Activated CD4-positive, alpha-beta T cell treated with anti-CD3 and anti-CD28 coated beads for 36 hours (primary cell): ENCODE results near the gene EWSR1. TPM values are rescaled to one million over a fixed set of nuclear protein-coding genes. Genes with fewer than 3 reads are reported as not detected.

Experiments used
- ATAC-seq: fragments of 200-7000 bp; cut with Tn5 transposase; one replicate; pipeline ENCODE4 v1.10.0; 2021; ENCODE audit warnings: mild to moderate bottlenecking, moderate library complexity
- CTCF ChIA-PET: fragments of 350-600 bp; sonication (Branson Sonifier 250); formaldehyde crosslinking; loops from one replicate; lab custom pipeline; 2021; ENCODE audit warnings: antibody characterized with exemption; lab: Charles Lee
- POLR2A ChIA-PET: fragments of 350-600 bp; sonication (Branson Sonifier 250); formaldehyde crosslinking; loops from one replicate; lab custom pipeline; 2021; ENCODE audit warnings: antibody characterized with exemption, inconsistent platforms; lab: Charles Lee
- DNase-seq: peaks from one replicate; pipeline ENCODE4 v3.0.0-alpha.2; 2020
- H3K27ac Mint-ChIP-seq: one replicate; pipeline ENCODE4 v1.8.0; 2021; ENCODE audit warnings: mixed read lengths
- H3K27me3 Mint-ChIP-seq: one replicate; pipeline ENCODE4 v1.8.0; 2021; ENCODE audit warnings: mixed read lengths
- H3K36me3 Mint-ChIP-seq: one replicate; pipeline ENCODE4 v1.8.0; 2021; ENCODE audit warnings: low read depth, mixed read lengths
- H3K4me1 Mint-ChIP-seq: one replicate; pipeline ENCODE4 v1.8.0; 2021; ENCODE audit warnings: mixed read lengths
- H3K4me3 Mint-ChIP-seq: one replicate; pipeline ENCODE4 v1.8.0; 2021; ENCODE audit warnings: mild to moderate bottlenecking, moderate library complexity, mixed read lengths
- H3K9me3 Mint-ChIP-seq: one replicate; pipeline ENCODE4 v1.8.0; 2021; ENCODE audit warnings: low read depth, mixed read lengths
- intact Hi-C, 2 experiments: fragments of 100-400 bp; cut with DNase I in 1 of 2; cut with micrococcal nuclease in 1 of 2; formaldehyde crosslinking; loops; one replicate each; pipeline versions ENCODE4 v1.14.2 to v1.15.1; 2022 to 2024; cut with DNase I, micrococcal nuclease
- total RNA-seq, 2 experiments: library from RNA; stranded (reverse); gene quantifications; one replicate each; pipeline ENCODE4 v1.2.3, GENCODE V29; 2021

Gene EWSR1
- total RNA-seq, 2 experiments from 2014 or later: 326 to 567 TPM

- Mint-ChIP-seq H3K27ac (no peak overlapping the region), H3K36me3 (no peaks in the 10 kb centered on the region), H3K4me3 (no peak overlapping the region), H3K27me3 (no peaks in the 10 kb centered on the region), H3K9me3 (no peaks in the 10 kb centered on the region), H3K4me1 (no peaks in the 10 kb centered on the region)
- ATAC-seq (no peak), DNase-seq (no peak)
- ChIA-PET CTCF (interaction anchor here (2.0 kb wide), 1 partner anchor 8 kb away, joined by 10 read pairs; no protein-coding TSS in a partner anchor), POLR2A (no interaction called here)
- intact Hi-C loops: no loop called here
Observed at GRCh38 chr22:29253561-29254285, 14.3 kb upstream of the EWSR1 start.

- H3K9me3 Mint-ChIP-seq: no peaks in the 10 kb centered on the region
- no peaks in the 10 kb centered on the region for H3K36me3 Mint-ChIP-seq
- H3K27me3 Mint-ChIP-seq: no peaks in the 10 kb centered on the region
- no peak for ATAC-seq
- no peaks in the 10 kb centered on the region for H3K4me1 Mint-ChIP-seq
- no peak overlapping the region for H3K27ac Mint-ChIP-seq
- CTCF ChIA-PET: interaction anchor here (2.0 kb wide), 1 partner anchor 9 kb away, joined by 10 read pairs; no protein-coding TSS in a partner anchor
- POLR2A ChIA-PET: no interaction called here
- no peak overlapping the region for H3K4me3 Mint-ChIP-seq
- DNase-seq: no peak
- intact Hi-C loops: no loop called here
Observed at GRCh38 chr22:29254286-29254660, 13.8 kb upstream of the EWSR1 start.

GRCh38 chr22:29255064-29255621, 12.9 kb upstream of the EWSR1 start:
- intact Hi-C loops: no loop called here
- ChIA-PET CTCF (interaction anchor here (2.0 kb wide), 1 partner anchor 10 kb away, joined by 10 read pairs; no protein-coding TSS in a partner anchor), POLR2A (interaction anchor here (0.9 kb wide), 1 partner anchor 433 kb away, joined by 4 read pairs; no protein-coding TSS in a partner anchor)
- H3K27me3 Mint-ChIP-seq: no peaks in the 10 kb centered on the region
- H3K36me3 Mint-ChIP-seq: no peaks in the 10 kb centered on the region
- no peak for DNase-seq
- no peaks in the 10 kb centered on the region for H3K9me3 Mint-ChIP-seq
- ATAC-seq: no peak
- H3K27ac Mint-ChIP-seq: no peak overlapping the region
- H3K4me1 Mint-ChIP-seq: no peaks in the 10 kb centered on the region
- H3K4me3 Mint-ChIP-seq: no peak overlapping the region

- CTCF ChIA-PET: interaction anchor here (1.5 kb wide), 1 partner anchor 11 kb away, joined by 4 read pairs; no protein-coding TSS in a partner anchor
- Mint-ChIP-seq H3K4me3 (no peak overlapping the region), H3K4me1 (no peaks in the 10 kb centered on the region)
Observed at GRCh38 chr22:29256606-29257325, 11.3 kb upstream of the EWSR1 start.

GRCh38 chr22:29257751-29258181, 10.3 kb upstream of the EWSR1 start:
- Mint-ChIP-seq H3K4me1 (no peaks in the 10 kb centered on the region), H3K27ac (no peak overlapping the region), H3K36me3 (no peaks in the 10 kb centered on the region), H3K4me3 (no peak overlapping the region), H3K27me3 (no peaks in the 10 kb centered on the region), H3K9me3 (no peaks in the 10 kb centered on the region)
- POLR2A ChIA-PET: no interaction called here
- no peak for ATAC-seq
- DNase-seq: no peak
- intact Hi-C loops: no loop called here
- CTCF ChIA-PET: interaction anchor here (1.5 kb wide), 1 partner anchor 12 kb away, joined by 4 read pairs; no protein-coding TSS in a partner anchor

More at GRCh38 chr22:29256606-29257325, 11.3 kb upstream of the EWSR1 start:
- intact Hi-C loops: no loop called here
- POLR2A ChIA-PET: interaction anchor here (0.7 kb wide), 1 partner anchor 428 kb away, joined by 3 read pairs; no protein-coding TSS in a partner anchor
- ATAC-seq (no peak), DNase-seq (no peak)
- H3K27ac Mint-ChIP-seq: no peak overlapping the region
- H3K27me3 Mint-ChIP-seq: no peaks in the 10 kb centered on the region
- H3K36me3 Mint-ChIP-seq: no peaks in the 10 kb centered on the region
- H3K9me3 Mint-ChIP-seq: no peaks in the 10 kb centered on the region

GRCh38 chr22:29258407-29259252, 9.4 kb upstream of the EWSR1 start:
- intact Hi-C loops: no loop called here
- POLR2A ChIA-PET: no interaction called here

GRCh38 chr22:29259253-29259899, 8.7 kb upstream of the EWSR1 start:
- H3K4me3 Mint-ChIP-seq: no peak overlapping the region
- ATAC-seq: no peak
- no peak for DNase-seq
- no peaks in the 10 kb centered on the region for H3K4me1 Mint-ChIP-seq
- intact Hi-C loops: no loop called here
- H3K27me3 Mint-ChIP-seq: no peaks in the 10 kb centered on the region
- H3K36me3 Mint-ChIP-seq: peaks cover 2% of the 10 kb centered on the region
- H3K9me3 Mint-ChIP-seq: no peaks in the 10 kb centered on the region
- no peak overlapping the region for H3K27ac Mint-ChIP-seq
- ChIA-PET CTCF (no interaction called here), POLR2A (no interaction called here)

More at GRCh38 chr22:29258407-29259252, 9.4 kb upstream of the EWSR1 start:
- CTCF ChIA-PET: no interaction called here
- DNase-seq: no peak
- no peaks in the 10 kb centered on the region for H3K36me3 Mint-ChIP-seq
- no peak overlapping the region for H3K27ac Mint-ChIP-seq
- H3K27me3 Mint-ChIP-seq: no peaks in the 10 kb centered on the region
- ATAC-seq: no peak
- H3K4me1 Mint-ChIP-seq: no peaks in the 10 kb centered on the region
- no peaks in the 10 kb centered on the region for H3K9me3 Mint-ChIP-seq
- no peak overlapping the region for H3K4me3 Mint-ChIP-seq

GRCh38 chr22:29260031-29260560, 8.0 kb upstream of the EWSR1 start:
- CTCF ChIA-PET: interaction anchor here (0.6 kb wide), 1 partner anchor 34 kb away, joined by 4 read pairs; no protein-coding TSS in a partner anchor
- ATAC-seq (no peak), DNase-seq (no peak)
- Mint-ChIP-seq H3K27ac (no peak overlapping the region), H3K4me1 (no peaks in the 10 kb centered on the region), H3K4me3 (no peak overlapping the region), H3K27me3 (no peaks in the 10 kb centered on the region), H3K36me3 (peaks cover 5% of the 10 kb centered on the region), H3K9me3 (no peaks in the 10 kb centered on the region)
- intact Hi-C loops: loop anchor here in 1 of 2 experiments (10.0 kb wide), 1 partner anchor 375 kb away; the partner anchor contains the start of gene ZNRF3
- POLR2A ChIA-PET: no interaction called here

- Mint-ChIP-seq H3K27me3 (no peaks in the 10 kb centered on the region), H3K4me1 (no peaks in the 10 kb centered on the region), H3K36me3 (peaks cover 5% of the 10 kb centered on the region), H3K9me3 (no peaks in the 10 kb centered on the region), H3K4me3 (no peak overlapping the region), H3K27ac (no peak overlapping the region)
- intact Hi-C loops: loop anchor here in 1 of 2 experiments (10.0 kb wide), 1 partner anchor 376 kb away; the partner anchor contains the start of gene ZNRF3
- ChIA-PET CTCF (no interaction called here), POLR2A (interaction anchor here (0.6 to 0.7 kb wide), 2 partner anchors 66 to 92 kb away, joined by 3 to 4 read pairs; no protein-coding TSS in a partner anchor)
- no peak for DNase-seq
- no peak for ATAC-seq
Observed at GRCh38 chr22:29260601-29261315, 7.3 kb upstream of the EWSR1 start.
